Activated T-helper 2 cell treated with anti-CD3 and anti-CD28 coated beads, Interferon-gamma antibody, Interleukin-2, Interleukin-4, amounts not matched to agents 10 μg/mL and 5 μg/mL and 100 μg/mL, durations not matched to agents 14 hours and 24 hours and 36 hours (primary cell): Measurements from ENCODE around the gene KIF21A. TPM values are rescaled to one million over a fixed set of nuclear protein-coding genes. Genes with fewer than 3 reads are reported as not detected.
"Not testable (repeated sequence)": the region's sequence is repeated elsewhere in the genome, so short reads cannot be mapped to it uniquely, and the experiment has no call there.

Experiments used
- DNase-seq: peaks from one replicate; pipeline ENCODE4 v3.0.0; 2021; ENCODE audit warnings: low spot score
- H3K27ac Mint-ChIP-seq: one replicate; pipeline ENCODE4 v1.8.0; 2021; ENCODE audit warnings: mixed read lengths
- H3K27me3 Mint-ChIP-seq: one replicate; pipeline ENCODE4 v1.8.0; 2021; ENCODE audit warnings: low read depth, mixed read lengths
- H3K36me3 Mint-ChIP-seq: one replicate; pipeline ENCODE4 v1.8.0; 2021; ENCODE audit warnings: low read depth, mixed read lengths
- H3K4me1 Mint-ChIP-seq: one replicate; pipeline ENCODE4 v1.8.0; 2021; ENCODE audit warnings: low read depth, mixed read lengths
- H3K4me3 Mint-ChIP-seq: one replicate; pipeline ENCODE4 v1.8.0; 2021; ENCODE audit warnings: low read depth, mild to moderate bottlenecking, moderate library complexity, mixed read lengths
- H3K9me3 Mint-ChIP-seq: one replicate; pipeline ENCODE4 v1.8.0; 2021; ENCODE audit warnings: mixed read lengths
- intact Hi-C: fragments of 100-400 bp; cut with micrococcal nuclease; formaldehyde crosslinking; loops from one replicate; pipeline ENCODE4 v1.15.1; 2023
- total RNA-seq: library from RNA; stranded (reverse); gene quantifications from 2 replicates; pipeline ENCODE4 v1.2.3, GENCODE V29; 2022

KIF21A gene
- total RNA-seq, 1 donor from 2014 or later = 35.0 TPM

DNA sequence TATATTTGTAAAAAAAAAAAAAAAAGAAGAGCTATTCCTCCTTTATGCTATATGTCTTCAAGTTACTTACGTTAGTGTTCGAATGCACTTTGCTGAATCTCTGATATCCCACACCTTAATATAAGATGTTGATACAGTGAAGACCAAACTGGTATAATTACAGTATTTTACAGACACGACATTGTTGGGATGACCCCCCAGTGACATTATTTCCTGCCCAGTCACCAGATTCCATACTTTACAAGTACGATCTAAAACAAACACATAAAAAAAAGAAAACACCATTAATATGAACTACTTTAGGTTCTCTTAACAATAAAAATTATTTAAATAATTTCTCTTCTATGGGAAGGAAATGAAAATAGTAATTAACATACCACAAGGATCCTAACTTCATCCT is 133.4 kb downstream of the KIF21A start:
- H3K9me3 Mint-ChIP-seq = no peaks in the 10 kb centered on the region
- DNase-seq = no peak
- peaks cover 24% of the 10 kb centered on the region for H3K36me3 Mint-ChIP-seq
- no peak overlapping the region for H3K27ac Mint-ChIP-seq
- no peaks in the 10 kb centered on the region for H3K27me3 Mint-ChIP-seq
- H3K4me3 Mint-ChIP-seq = no peak overlapping the region
- intact Hi-C loops = no loop called here
- no peaks in the 10 kb centered on the region for H3K4me1 Mint-ChIP-seq

DNA sequence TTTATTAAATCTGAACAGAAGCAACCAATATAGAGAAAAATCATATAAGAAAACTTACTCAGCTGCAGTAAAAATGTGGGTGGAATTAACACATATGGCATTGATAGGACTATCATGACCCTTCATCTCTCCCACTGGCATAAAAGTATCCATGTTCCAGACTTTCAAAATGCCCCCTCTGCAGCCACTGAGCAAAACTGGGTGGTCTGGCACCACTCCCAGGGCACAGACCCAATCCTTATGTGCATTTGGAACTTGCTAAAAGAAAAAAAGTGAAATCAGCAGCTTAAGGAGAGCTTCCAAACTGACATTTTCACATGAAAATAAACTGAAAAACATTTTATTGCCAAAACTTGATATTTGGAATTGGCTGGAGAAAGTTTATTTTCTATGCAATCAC is 141.5 kb downstream of the KIF21A start:
- H3K4me1 Mint-ChIP-seq = peaks cover 6% of the 10 kb centered on the region
- no peak overlapping the region for H3K4me3 Mint-ChIP-seq

DNA sequence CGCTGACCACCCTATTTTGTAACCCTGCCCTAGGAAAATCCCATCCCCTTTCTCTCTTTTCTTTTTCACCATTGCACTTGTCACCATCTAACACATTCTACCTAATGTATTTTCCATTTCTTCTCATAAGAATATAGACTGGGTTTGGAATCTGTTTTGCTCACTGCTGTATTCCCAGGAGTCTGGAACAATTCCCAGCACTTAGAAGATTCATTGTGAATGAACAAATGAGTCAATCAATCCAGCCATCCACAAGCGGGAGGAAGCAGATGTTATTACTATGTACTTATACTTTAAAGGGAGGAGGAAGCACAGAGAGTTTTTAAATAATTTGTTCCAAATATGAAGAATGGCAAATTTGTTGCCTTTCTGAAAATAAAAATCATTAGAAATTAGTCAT is 142.1 kb downstream of the KIF21A start:
- H3K4me1 Mint-ChIP-seq = peaks cover 7% of the 10 kb centered on the region
- H3K4me3 Mint-ChIP-seq = no peak overlapping the region
- H3K27me3 Mint-ChIP-seq = no peaks in the 10 kb centered on the region
- intact Hi-C loops = no loop called here
- H3K27ac Mint-ChIP-seq = no peak overlapping the region
- no peak for DNase-seq
- H3K36me3 Mint-ChIP-seq = peaks cover 39% of the 10 kb centered on the region
- H3K9me3 Mint-ChIP-seq = no peaks in the 10 kb centered on the region

More for the DNA sequence above, 141.5 kb downstream of the KIF21A start:
- Mint-ChIP-seq H3K36me3 (peaks cover 39% of the 10 kb centered on the region), H3K27me3 (no peaks in the 10 kb centered on the region), H3K9me3 (no peaks in the 10 kb centered on the region), H3K27ac (no peak overlapping the region)
- DNase-seq = no peak
- intact Hi-C loops = no loop called here

DNA sequence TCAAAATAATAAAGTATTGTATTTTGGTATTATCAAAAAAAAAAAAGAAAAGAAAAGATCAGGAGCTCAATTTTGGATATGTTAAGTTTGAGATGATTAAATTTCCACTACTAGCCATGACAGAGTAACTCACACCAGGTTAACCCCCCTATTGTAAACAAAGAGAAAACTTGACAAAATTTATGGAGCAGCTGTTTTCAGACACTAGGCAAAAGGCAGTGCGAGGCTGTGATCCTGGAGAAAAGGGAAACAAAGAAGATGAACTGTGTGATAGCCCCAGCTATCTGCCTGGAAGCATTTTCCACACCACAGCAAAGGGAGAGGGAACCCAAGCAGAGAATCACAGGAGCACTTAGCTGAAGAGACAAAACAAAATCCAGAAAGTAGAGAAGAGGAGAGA is 145.0 kb downstream of the KIF21A start:
- Mint-ChIP-seq H3K4me3 (no peak overlapping the region), H3K4me1 (peaks cover 7% of the 10 kb centered on the region)
- intact Hi-C loops = no loop called here

DNA sequence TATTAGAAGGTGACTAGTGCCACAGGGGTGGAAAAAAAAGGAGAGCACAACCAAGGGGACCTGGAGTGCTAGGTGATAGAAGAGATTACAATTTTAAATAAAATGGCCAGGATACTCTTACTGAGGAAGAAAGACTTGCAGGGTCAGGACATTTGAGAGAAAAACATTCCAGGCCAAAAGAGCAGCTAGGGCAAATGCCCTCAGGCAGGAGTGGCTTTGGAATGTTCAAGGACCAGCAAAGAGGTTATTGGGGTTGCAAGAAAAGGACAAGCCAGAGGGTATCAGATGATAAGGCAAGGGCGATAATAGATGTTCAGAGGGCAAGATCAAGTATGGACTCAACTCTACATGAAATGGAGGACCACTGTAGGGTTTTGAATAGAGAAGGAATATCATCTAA is 146.4 kb downstream of the KIF21A start:
- Mint-ChIP-seq H3K27ac (no peak overlapping the region), H3K36me3 (peaks cover 23% of the 10 kb centered on the region), H3K27me3 (no peaks in the 10 kb centered on the region), H3K4me3 (no peak overlapping the region), H3K9me3 (no peaks in the 10 kb centered on the region), H3K4me1 (peaks cover 7% of the 10 kb centered on the region)
- intact Hi-C loops = no loop called here
- no peak for DNase-seq

More for the DNA sequence above, 145.0 kb downstream of the KIF21A start:
- no peak for DNase-seq
- Mint-ChIP-seq H3K36me3 (peaks cover 27% of the 10 kb centered on the region), H3K27me3 (no peaks in the 10 kb centered on the region), H3K9me3 (no peaks in the 10 kb centered on the region), H3K27ac (no peak overlapping the region)

DNA sequence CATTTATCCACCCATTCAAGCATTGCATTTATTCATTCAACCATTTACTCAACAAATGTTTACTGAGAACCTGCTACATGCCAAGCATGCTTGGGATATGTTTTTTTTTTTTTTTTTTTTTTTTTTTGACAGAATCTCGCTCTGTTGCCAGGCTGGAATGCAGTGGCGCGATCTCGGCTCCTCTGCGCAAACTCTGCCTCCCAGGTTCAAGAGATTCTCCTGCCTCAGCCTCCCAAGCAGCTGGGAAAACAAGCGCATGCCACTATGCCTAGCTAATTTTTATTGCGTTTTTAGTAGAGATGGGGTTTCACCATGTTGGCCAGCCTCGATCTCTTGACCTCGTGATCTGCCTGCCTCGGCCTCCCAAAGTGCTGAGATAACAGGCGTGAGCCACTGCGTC is 147.3 kb downstream of the KIF21A start:
- H3K9me3 Mint-ChIP-seq, DNase-seq, H3K4me3 Mint-ChIP-seq, H3K27me3 Mint-ChIP-seq, H3K4me1 Mint-ChIP-seq, H3K27ac Mint-ChIP-seq, intact Hi-C loops: not testable (repeated sequence)
- peaks cover 23% of the 10 kb centered on the region for H3K36me3 Mint-ChIP-seq

DNA sequence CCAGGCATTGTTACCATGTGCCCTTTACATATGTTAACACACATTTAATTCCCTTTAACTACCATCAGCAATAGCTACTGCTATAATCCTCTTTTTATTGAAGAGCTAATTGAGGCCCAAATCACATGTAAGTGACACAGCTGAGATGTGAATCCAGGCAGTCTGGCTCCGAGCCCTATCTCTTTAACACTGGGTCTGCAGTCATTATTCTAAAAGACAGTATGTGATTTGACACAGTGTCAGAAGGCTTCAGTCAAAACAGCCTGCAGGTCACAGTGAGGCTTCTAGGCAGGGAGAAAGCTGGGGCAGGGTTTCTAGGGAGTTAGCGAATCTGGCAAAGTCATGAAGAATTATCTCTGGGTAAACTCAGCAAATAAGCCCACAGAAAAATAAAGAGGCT is 148.2 kb downstream of the KIF21A start:
- no peak overlapping the region for H3K4me3 Mint-ChIP-seq
- H3K27ac Mint-ChIP-seq = no peak overlapping the region
- peaks cover 23% of the 10 kb centered on the region for H3K36me3 Mint-ChIP-seq
- DNase-seq = no peak
- H3K27me3 Mint-ChIP-seq = no peaks in the 10 kb centered on the region
- peaks cover 7% of the 10 kb centered on the region for H3K4me1 Mint-ChIP-seq
- no peaks in the 10 kb centered on the region for H3K9me3 Mint-ChIP-seq
- intact Hi-C loops = no loop called here

DNA sequence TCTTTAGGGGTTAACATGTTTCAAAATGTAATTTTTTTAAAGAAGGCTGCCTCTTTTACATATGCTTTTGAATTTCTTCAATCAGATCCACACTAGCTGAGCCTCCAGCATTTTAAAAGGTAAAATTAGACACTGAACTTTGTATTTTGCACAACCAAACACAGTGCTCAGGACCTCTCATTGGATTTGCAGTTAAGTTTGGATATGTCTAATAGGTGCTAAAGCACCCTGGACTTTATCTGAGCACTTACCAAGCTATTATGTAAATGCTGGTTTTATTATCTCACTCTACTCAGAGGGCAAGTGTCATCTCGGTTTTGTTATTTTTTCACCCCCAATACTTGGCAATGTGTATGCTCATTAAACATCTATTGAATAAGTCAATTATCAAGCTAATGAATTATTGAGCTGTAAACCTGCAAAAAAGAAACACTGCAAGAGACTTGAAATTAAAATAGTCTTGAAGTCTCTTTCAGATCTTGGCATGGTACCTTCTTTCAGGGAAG is 150.7 kb downstream of the KIF21A start:
- DNase-seq = no peak
- Mint-ChIP-seq H3K36me3 (peaks cover 8% of the 10 kb centered on the region), H3K27me3 (no peaks in the 10 kb centered on the region), H3K4me3 (no peak overlapping the region), H3K27ac (no peak overlapping the region), H3K4me1 (peaks cover 7% of the 10 kb centered on the region), H3K9me3 (no peaks in the 10 kb centered on the region)
- intact Hi-C loops = no loop called here

DNA sequence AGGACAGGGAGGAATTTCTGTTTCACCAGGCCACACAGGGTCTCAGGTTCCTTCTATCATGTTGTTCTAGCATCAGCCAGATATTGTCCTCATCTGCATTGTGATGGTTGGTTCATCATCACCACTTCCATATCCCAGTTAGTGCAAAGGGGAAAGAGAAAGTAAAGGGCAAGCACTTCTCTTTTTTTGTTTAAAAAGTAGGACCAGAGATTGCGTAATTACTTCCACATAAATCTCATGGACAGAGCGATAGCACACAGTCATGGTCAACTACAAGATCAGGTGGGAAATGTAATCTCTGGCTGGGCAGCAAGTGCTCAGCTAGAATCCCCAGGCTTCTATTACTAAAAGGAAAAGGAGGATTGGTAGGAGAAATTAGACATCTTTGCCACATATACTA is 155.1 kb downstream of the KIF21A start:
- Mint-ChIP-seq H3K9me3 (no peaks in the 10 kb centered on the region), H3K36me3 (no peaks in the 10 kb centered on the region), H3K27me3 (peaks cover 10% of the 10 kb centered on the region), H3K4me1 (peaks cover 4% of the 10 kb centered on the region), H3K4me3 (no peak overlapping the region), H3K27ac (no peak overlapping the region)
- DNase-seq = no peak
- intact Hi-C loops = no loop called here

DNA sequence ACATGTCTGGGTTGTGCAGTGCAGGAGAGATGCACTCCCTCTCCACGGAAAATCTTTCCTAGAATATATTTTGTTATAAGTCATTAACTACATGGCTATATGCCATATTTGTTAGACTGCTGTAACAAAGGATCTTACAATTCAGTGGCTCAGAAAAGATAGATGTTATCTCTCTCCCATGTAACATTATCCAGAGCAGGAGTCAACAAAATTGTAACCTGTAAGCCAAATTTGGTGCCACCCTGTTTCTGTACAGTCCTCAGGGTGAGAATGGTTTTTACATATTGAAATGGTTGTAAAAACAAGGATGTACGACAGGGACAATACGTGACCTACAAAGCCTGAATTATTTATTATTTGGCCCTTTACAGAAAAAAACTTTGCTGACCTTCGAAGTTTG is 155.5 kb downstream of the KIF21A start:
- no peaks in the 10 kb centered on the region for H3K36me3 Mint-ChIP-seq
- intact Hi-C loops = no loop called here
- no peaks in the 10 kb centered on the region for H3K9me3 Mint-ChIP-seq
- H3K4me1 Mint-ChIP-seq = peaks cover 4% of the 10 kb centered on the region
- no peak for DNase-seq
- no peak overlapping the region for H3K27ac Mint-ChIP-seq
- peaks cover 11% of the 10 kb centered on the region for H3K27me3 Mint-ChIP-seq
- H3K4me3 Mint-ChIP-seq = no peak overlapping the region

DNA sequence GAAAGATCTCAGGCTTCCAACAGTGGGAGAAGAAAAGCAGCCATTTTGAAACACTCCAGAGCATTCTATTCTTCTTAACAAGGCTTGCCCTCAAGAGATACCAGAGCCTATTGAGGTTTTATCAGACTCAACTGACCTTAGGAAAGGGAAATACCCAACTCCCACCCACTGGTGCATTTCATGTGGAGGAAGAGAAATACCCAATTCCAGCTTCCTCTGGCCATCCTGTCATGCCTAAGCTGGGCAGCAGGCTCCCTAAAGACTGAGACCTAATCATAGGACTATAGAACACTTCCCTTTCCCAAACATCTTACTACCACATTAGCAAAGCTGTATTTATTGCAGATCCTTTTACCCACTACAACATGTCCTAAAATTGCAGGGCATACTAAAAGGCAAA is 164.5 kb downstream of the KIF21A start:
- DNase-seq = no peak
- Mint-ChIP-seq H3K4me3 (no peak overlapping the region), H3K9me3 (no peaks in the 10 kb centered on the region), H3K4me1 (peaks cover 4% of the 10 kb centered on the region), H3K27me3 (peaks cover 24% of the 10 kb centered on the region), H3K36me3 (no peaks in the 10 kb centered on the region), H3K27ac (no peak overlapping the region)
- intact Hi-C loops = no loop called here

DNA sequence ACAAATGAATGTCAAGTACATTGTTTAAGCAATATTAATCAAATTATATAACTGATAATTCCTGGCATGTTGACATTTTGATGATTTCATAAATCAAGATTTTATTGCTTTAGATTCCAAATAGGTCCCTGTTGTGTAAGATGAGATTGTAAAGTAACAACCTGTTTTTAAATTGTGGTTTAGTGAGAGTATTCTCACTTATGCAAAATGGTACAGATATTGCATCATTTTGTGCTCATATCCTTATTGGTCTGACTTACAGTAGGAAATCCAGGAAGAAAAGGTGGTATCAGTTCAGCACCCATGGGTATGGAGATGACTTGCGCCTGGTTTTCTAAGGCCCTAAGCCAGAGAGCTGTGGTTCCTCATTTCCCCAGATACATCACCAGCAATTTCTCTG is 165.5 kb downstream of the KIF21A start:
- H3K27ac Mint-ChIP-seq = no peak overlapping the region
- no peak for DNase-seq
- no peak overlapping the region for H3K4me3 Mint-ChIP-seq
- H3K36me3 Mint-ChIP-seq = no peaks in the 10 kb centered on the region
- peaks cover 23% of the 10 kb centered on the region for H3K27me3 Mint-ChIP-seq
- no peaks in the 10 kb centered on the region for H3K9me3 Mint-ChIP-seq
- intact Hi-C loops = no loop called here
- H3K4me1 Mint-ChIP-seq = peaks cover 6% of the 10 kb centered on the region

DNA sequence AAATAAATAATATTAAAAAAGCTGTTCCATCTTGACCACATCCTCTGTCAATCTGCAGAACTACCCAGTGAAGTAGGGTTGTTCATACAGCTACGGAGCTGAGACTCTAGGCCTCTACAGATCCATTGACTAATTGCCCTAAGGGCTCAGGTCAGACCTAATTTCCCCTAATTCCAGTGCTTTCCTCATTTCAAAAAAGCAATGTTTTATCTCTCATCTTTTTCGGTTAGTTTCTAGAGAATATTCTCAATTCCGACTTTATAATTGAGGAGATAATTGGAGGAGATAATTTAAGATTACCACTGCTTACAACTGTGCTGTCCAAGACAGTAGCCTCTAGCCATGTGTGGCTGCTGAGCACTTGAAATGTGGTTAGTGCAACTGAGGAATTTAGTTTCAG is 167.1 kb downstream of the KIF21A start:
- Mint-ChIP-seq H3K27ac (no peak overlapping the region), H3K4me3 (no peak overlapping the region), H3K9me3 (no peaks in the 10 kb centered on the region), H3K36me3 (no peaks in the 10 kb centered on the region), H3K4me1 (peaks cover 6% of the 10 kb centered on the region), H3K27me3 (peaks cover 21% of the 10 kb centered on the region)
- intact Hi-C loops = no loop called here
- no peak for DNase-seq
